Naive thymus-derived CD4-positive, alpha-beta T cell (primary cell): Measurements from ENCODE around the gene KCNQ2. TPM values are rescaled to one million over a fixed set of nuclear protein-coding genes. Genes with fewer than 3 reads are reported as not detected.
A peak's percentile ranks its signal among the peaks of the same experiment; 100 is the strongest.
"Not testable (repeated sequence)": the region's sequence is repeated elsewhere in the genome, so short reads cannot be mapped to it uniquely, and the experiment has no call there.

ENCODE experiments used
- ATAC-seq: fragments of 150-1000 bp; cut with Tn5 transposase; 2 replicates; pipeline ENCODE4 v1.10.0; 2021; ENCODE audit warnings: mild to moderate bottlenecking, moderate library complexity
- CTCF ChIA-PET: fragments of 350-600 bp; sonication (Branson Sonifier 250); formaldehyde crosslinking; loops from one replicate; lab custom pipeline; 2021; ENCODE audit warnings: antibody characterized with exemption; lab: Charles Lee
- POLR2A ChIA-PET: fragments of 350-600 bp; sonication (Branson Sonifier 250); formaldehyde crosslinking; loops from one replicate; lab custom pipeline; 2021; ENCODE audit warnings: antibody characterized with exemption, inconsistent platforms; lab: Charles Lee
- DNase-seq, 9 donors: peaks; one replicate each; pipeline versions ENCODE4 v3.0.0 to v3.0.0-alpha.2; 2020 to 2022; ENCODE audit warnings: mixed read lengths in 1 of 9
- H3K27ac ChIP-seq: one replicate; pipeline ENCODE4 v1.7.0; 2013; ENCODE audit warnings: mild to moderate bottlenecking, low read depth, low read length, moderate library complexity
- H3K27me3 ChIP-seq, 2 donors: one replicate each; pipeline ENCODE4 v1.7.0; 2013; ENCODE audit warnings: low read length in 2 of 2, mild to moderate bottlenecking in 2 of 2, moderate library complexity in 2 of 2; ENCODE audit not compliant: control insufficient read depth in 2 of 2, insufficient read depth in 2 of 2
- H3K36me3 ChIP-seq, 3 experiments: 1 replicate in 2 of 3; 2 replicates in 1 of 3; pipeline ENCODE4 v1.7.0; 2013; ENCODE audit warnings: low read length in 3 of 3, mild to moderate bottlenecking in 3 of 3, moderate library complexity in 1 of 3; ENCODE audit not compliant: insufficient read depth in 3 of 3, control insufficient read depth in 2 of 3
- H3K4me1 ChIP-seq, 2 donors: one replicate each; pipeline ENCODE4 v1.7.0; 2013; ENCODE audit warnings: low read length in 2 of 2, mild to moderate bottlenecking in 2 of 2, moderate library complexity in 1 of 2; ENCODE audit not compliant: control insufficient read depth in 2 of 2, insufficient read depth in 2 of 2
- H3K4me3 ChIP-seq: 2 replicates; pipeline ENCODE4 v1.7.0; 2013; ENCODE audit warnings: mild to moderate bottlenecking, low read length
- H3K9me3 ChIP-seq, 3 experiments: 1 replicate in 2 of 3; 2 replicates in 1 of 3; pipeline ENCODE4 v1.7.0; 2013; ENCODE audit warnings: low read length in 3 of 3; ENCODE audit not compliant: control insufficient read depth in 2 of 3
- H3K27ac Mint-ChIP-seq, 9 donors: one replicate each; pipeline ENCODE4 v1.8.0; 2020 to 2022; ENCODE audit warnings: mixed read lengths in 9 of 9, mild to moderate bottlenecking in 8 of 9, moderate library complexity in 5 of 9, inconsistent platforms in 2 of 9
- H3K27me3 Mint-ChIP-seq, 5 donors: one replicate each; pipeline ENCODE4 v1.8.0; 2021 to 2022; ENCODE audit warnings: mixed read lengths in 5 of 5, mild to moderate bottlenecking in 1 of 5
- H3K36me3 Mint-ChIP-seq, 5 donors: one replicate each; pipeline ENCODE4 v1.8.0; 2020 to 2022; ENCODE audit warnings: mixed read lengths in 5 of 5, mild to moderate bottlenecking in 3 of 5, inconsistent platforms in 1 of 5
- H3K4me1 Mint-ChIP-seq, 7 donors: one replicate each; pipeline ENCODE4 v1.8.0; 2020 to 2022; ENCODE audit warnings: mixed read lengths in 7 of 7, mild to moderate bottlenecking in 3 of 7, inconsistent platforms in 1 of 7
- H3K4me3 Mint-ChIP-seq, 10 donors: one replicate each; pipeline ENCODE4 v1.8.0; 2020 to 2022; ENCODE audit warnings: mild to moderate bottlenecking in 10 of 10, mixed read lengths in 10 of 10, moderate library complexity in 6 of 10, inconsistent platforms in 2 of 10
- H3K9me3 Mint-ChIP-seq, 11 donors: one replicate each; pipeline ENCODE4 v1.8.0; 2020 to 2022; ENCODE audit warnings: mixed read lengths in 11 of 11, mild to moderate bottlenecking in 4 of 11, inconsistent platforms in 1 of 11, moderate library complexity in 1 of 11
- intact Hi-C, 2 donors: fragments of 100-400 bp; cut with micrococcal nuclease; formaldehyde crosslinking; loops; one replicate each; pipeline ENCODE4 v1.15.1; 2023
- polyA plus RNA-seq, 2 donors: library from polyadenylated mRNA; unstranded; fragments of 300-500 nt; fragmentation: Illumina TruSeq; gene quantifications; one replicate each; pipeline ENCODE4 v1.2.3, GENCODE V29; 2021
- total RNA-seq, 6 experiments: library from RNA in 5 of 6; stranded (reverse) in 5 of 6; gene quantifications; 1 replicate in 5 of 6; 2 replicates in 1 of 6; pipeline ENCODE4 v1.2.3 and lab custom pipeline; 2021 to 2026

KCNQ2 gene
- total and polyA plus RNA-seq, 7 experiments from 2014 or later: 0.27 to 0.72 (median 0.30) TPM; not detected in 4

GRCh38 chr20:63481503-63481902 is 9.0 kb upstream of the KCNQ2 start:
- Mint-ChIP-seq H3K27ac (no peak overlapping the region), H3K4me1 (peaks cover 0 to 4% (median 0%) of the 10 kb centered on the region in 7 donors), H3K9me3 (peaks cover 0 to 5% (median 0%) of the 10 kb centered on the region in 11 donors), H3K4me3 (no peak overlapping the region), H3K27me3 (peaks cover 20 to 49% (median 22%) of the 10 kb centered on the region in 5 donors), H3K36me3 (no peaks in the 10 kb centered on the region)
- ChIA-PET POLR2A (no interaction called here), CTCF (no interaction called here)
- intact Hi-C loops: no loop called here
- DNase-seq: no peak
- Histone ChIP-seq H3K4me1 (no peaks in the 10 kb centered on the region), H3K27ac (no peak overlapping the region), H3K36me3 (no peaks in the 10 kb centered on the region), H3K9me3 (no peaks in the 10 kb centered on the region), H3K4me3 (no peak overlapping the region), H3K27me3 (no peaks in the 10 kb centered on the region)
- ATAC-seq: no peak

DNA sequence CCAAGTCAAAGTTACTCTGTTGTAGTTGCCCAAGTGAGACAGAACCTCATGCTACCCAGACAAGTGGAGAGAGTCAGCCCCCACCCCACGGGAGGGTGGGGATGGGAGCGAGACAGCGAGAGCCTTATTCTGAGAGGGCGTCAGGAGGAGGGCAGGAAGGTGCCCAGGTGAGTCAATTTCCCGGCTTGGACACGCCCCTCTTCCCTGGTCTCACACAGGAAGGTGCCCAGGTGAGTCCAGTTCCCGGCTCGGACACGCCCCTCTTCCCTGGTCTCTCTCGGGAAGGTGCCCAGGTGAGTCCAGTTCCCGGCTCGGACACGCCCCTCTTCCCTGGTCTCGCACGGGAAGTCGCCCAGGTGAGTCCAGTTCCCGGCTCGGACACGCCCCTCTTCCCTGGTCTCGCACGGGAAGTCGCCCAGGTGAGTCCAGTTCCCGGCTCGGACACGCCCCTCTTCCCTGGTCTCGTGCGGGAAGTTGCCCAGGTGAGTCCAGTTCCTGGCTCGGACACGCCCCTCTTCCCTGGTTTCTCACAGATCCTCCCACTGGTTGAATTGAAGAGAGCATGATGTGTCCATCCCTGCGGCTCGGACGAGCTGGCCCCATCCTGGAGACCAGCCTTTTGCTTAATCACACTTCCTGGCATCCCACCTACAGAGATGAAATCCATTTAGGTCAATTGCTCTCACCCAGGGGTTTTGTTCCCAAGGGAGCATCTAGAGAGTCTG is 7.4 kb upstream of the KCNQ2 start:
- DNase-seq, intact Hi-C loops, H3K4me3 Mint-ChIP-seq, H3K36me3 Mint-ChIP-seq, H3K27me3 ChIP-seq, H3K4me3 ChIP-seq, H3K4me1 ChIP-seq, ATAC-seq, H3K4me1 Mint-ChIP-seq, H3K27ac Mint-ChIP-seq, CTCF ChIA-PET, H3K9me3 ChIP-seq, H3K27ac ChIP-seq, H3K36me3 ChIP-seq, H3K9me3 Mint-ChIP-seq, POLR2A ChIA-PET: not testable (repeated sequence)
- peaks cover 22 to 57% (median 29%) of the 10 kb centered on the region in 5 donors for H3K27me3 Mint-ChIP-seq

DNA sequence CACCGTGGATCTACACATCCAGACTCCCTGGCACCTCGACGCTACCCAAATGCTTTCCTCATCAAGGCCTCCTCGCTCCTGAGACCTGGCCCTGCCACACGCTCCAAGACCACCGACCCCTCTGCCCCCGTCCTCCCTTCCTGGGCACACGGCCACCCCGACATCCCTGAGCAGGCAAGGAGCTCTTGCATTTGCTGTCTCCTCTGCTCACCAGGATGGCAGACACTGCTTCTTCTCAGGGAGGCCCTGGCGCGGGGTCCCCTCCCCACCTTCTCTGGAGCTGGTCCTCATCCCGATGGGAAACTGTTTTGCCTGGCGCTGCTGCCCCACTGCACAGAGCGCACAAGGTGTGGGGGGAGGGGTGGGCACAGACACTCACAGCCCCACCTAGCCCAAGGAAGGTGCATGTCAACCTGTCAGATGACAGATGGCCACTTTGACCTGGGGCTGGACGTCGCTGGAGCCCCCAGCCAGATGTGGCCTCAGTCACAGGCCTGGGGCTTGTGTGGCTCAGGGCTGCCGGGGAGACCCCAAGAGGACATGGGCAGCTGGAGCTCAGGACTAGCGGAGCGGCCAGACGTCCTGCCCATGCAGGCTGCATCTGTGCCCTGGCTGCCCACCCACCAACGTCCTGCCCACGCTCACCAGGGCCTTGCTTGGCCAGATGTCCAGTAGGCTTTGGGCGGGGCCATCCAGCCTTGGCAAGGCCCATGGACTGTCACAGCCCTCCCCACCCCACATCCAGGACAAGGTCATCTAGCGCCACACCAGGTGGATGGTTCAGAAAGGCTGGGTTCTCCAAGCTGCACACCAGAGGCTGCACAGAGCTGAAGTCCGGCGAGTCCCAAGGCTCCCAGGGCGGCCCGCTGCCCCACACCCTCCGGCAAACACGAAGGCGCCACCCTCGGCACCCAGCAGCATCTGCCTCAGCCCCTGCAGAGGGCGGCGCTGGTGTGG is 6.2 kb upstream of the KCNQ2 start:
- DNase-seq (no peak), ATAC-seq (no peak)
- intact Hi-C loops: no loop called here
- peaks cover 0 to 13% (median 6%) of the 10 kb centered on the region in 7 donors for H3K4me1 Mint-ChIP-seq
- no peak overlapping the region for H3K27ac Mint-ChIP-seq
- no peaks in the 10 kb centered on the region for H3K36me3 Mint-ChIP-seq
- Histone ChIP-seq H3K4me3 (no peak overlapping the region), H3K4me1 (no peaks in the 10 kb centered on the region), H3K27me3 (peaks cover 3% of the 10 kb centered on the region in 2 donors), H3K36me3 (no peaks in the 10 kb centered on the region), H3K9me3 (no peaks in the 10 kb centered on the region), H3K27ac (no peak overlapping the region)
- H3K27me3 Mint-ChIP-seq: peaks cover 31 to 64% (median 39%) of the 10 kb centered on the region in 5 donors
- H3K9me3 Mint-ChIP-seq: peaks cover 0 to 3% (median 0%) of the 10 kb centered on the region in 11 donors
- H3K4me3 Mint-ChIP-seq: no peak overlapping the region
- ChIA-PET POLR2A (no interaction called here), CTCF (no interaction called here)

GRCh38 chr20:63477944-63478343 is 5.5 kb upstream of the KCNQ2 start:
- Histone ChIP-seq H3K27me3 (peaks cover 3 to 7% of the 10 kb centered on the region in 2 donors), H3K27ac (no peak overlapping the region), H3K4me1 (no peaks in the 10 kb centered on the region), H3K4me3 (no peak overlapping the region), H3K9me3 (no peaks in the 10 kb centered on the region), H3K36me3 (no peaks in the 10 kb centered on the region)
- ATAC-seq: no peak
- ChIA-PET CTCF (no interaction called here), POLR2A (no interaction called here)
- no peak for DNase-seq
- H3K36me3 Mint-ChIP-seq: no peaks in the 10 kb centered on the region
- no peak overlapping the region for H3K27ac Mint-ChIP-seq
- H3K27me3 Mint-ChIP-seq: peaks cover 29 to 62% (median 43%) of the 10 kb centered on the region in 5 donors
- intact Hi-C loops: no loop called here
- peaks cover 0 to 3% (median 0%) of the 10 kb centered on the region in 11 donors for H3K9me3 Mint-ChIP-seq
- H3K4me3 Mint-ChIP-seq: no peak overlapping the region
- H3K4me1 Mint-ChIP-seq: peaks cover 0 to 13% (median 6%) of the 10 kb centered on the region in 7 donors

GRCh38 chr20:63477061-63477616 is 4.7 kb upstream of the KCNQ2 start:
- DNase-seq (no peak), ATAC-seq (no peak)
- no peaks in the 10 kb centered on the region for H3K36me3 Mint-ChIP-seq
- H3K27ac Mint-ChIP-seq: peak overlapping the region in 1 of 9 donors; percentile 38
- Histone ChIP-seq H3K4me3 (no peak overlapping the region), H3K9me3 (no peaks in the 10 kb centered on the region), H3K4me1 (no peaks in the 10 kb centered on the region), H3K36me3 (no peaks in the 10 kb centered on the region), H3K27me3 (peaks cover 3 to 7% of the 10 kb centered on the region in 2 donors), H3K27ac (no peak overlapping the region)
- H3K4me3 Mint-ChIP-seq: no peak overlapping the region
- CTCF ChIA-PET: no interaction called here
- peaks cover 26 to 56% (median 38%) of the 10 kb centered on the region in 5 donors for H3K27me3 Mint-ChIP-seq
- POLR2A ChIA-PET: no interaction called here
- H3K4me1 Mint-ChIP-seq: peaks cover 0 to 13% (median 6%) of the 10 kb centered on the region in 7 donors
- peaks cover 0 to 3% (median 0%) of the 10 kb centered on the region in 11 donors for H3K9me3 Mint-ChIP-seq
- intact Hi-C loops: no loop called here

DNA sequence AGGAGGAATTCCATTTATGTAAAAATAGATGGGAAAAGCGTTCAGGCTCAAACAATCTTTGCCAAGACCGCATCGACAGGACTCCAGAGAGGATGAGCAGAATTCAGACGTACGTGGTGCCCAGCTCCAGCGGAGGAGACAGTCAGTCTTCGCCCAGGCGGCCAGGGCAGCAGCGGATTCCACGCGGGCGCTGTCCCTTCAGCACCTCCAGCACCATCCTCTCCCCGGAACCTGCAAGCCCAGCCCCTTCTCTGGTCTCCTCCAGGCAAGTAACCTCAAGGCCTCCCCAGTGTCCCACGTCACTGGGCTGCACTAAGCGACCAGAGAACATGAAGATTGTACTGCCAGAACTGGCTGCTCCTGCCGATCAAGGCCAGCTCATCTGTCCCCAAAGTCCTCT is 2.8 kb upstream of the KCNQ2 start:
- Mint-ChIP-seq H3K27ac (no peak overlapping the region), H3K9me3 (no peaks in the 10 kb centered on the region), H3K4me1 (peaks cover 0 to 13% (median 6%) of the 10 kb centered on the region in 7 donors), H3K4me3 (no peak overlapping the region), H3K36me3 (no peaks in the 10 kb centered on the region), H3K27me3 (peaks cover 19 to 50% (median 41%) of the 10 kb centered on the region in 5 donors)
- Histone ChIP-seq H3K4me3 (no peak overlapping the region), H3K9me3 (no peaks in the 10 kb centered on the region), H3K4me1 (no peaks in the 10 kb centered on the region), H3K27me3 (peaks cover 3 to 7% of the 10 kb centered on the region in 2 donors), H3K36me3 (no peaks in the 10 kb centered on the region), H3K27ac (no peak overlapping the region)
- POLR2A ChIA-PET: no interaction called here
- ATAC-seq: no peak
- intact Hi-C loops: no loop called here
- CTCF ChIA-PET: interaction anchor here (1.0 kb wide), 1 partner anchor 9 kb away, joined by 3 read pairs; no protein-coding TSS in a partner anchor
- no peak for DNase-seq
